NCI-H1436 (cell line): ENCODE measurements around the gene DBNDD1.
A peak's percentile ranks its signal among the peaks of the same experiment; 100 is the strongest.

Source experiments
- DNase-seq: peaks from one replicate; lab custom pipeline; 2025; lab: John Stamatoyannopoulos, UW

The DBNDD1 gene

DNA sequence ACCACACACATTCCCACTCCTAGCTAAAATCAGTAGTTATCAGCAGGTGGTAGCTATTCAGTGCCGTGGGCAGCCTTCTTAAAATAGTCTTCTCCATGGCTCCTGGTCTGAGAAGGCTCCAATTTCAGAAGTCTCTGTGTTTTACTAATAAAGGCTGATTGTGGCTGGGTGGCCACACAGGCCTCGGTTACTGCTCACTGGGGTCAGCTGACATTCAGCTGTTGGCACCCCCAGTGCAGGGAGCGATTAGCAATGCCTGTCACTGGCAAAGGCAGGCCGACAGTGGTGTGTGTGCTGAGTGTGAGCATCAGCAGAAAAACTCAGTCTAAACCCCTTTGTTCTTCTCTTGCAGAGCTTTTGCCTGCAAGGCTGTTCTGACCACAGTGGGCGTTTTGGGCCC is 16.6 kb upstream of the DBNDD1 start:
- no peak for DNase-seq

GRCh38 chr16:90034504-90034903 is 15.2 kb upstream of the DBNDD1 start:
- DNase-seq, result no peak

DNA sequence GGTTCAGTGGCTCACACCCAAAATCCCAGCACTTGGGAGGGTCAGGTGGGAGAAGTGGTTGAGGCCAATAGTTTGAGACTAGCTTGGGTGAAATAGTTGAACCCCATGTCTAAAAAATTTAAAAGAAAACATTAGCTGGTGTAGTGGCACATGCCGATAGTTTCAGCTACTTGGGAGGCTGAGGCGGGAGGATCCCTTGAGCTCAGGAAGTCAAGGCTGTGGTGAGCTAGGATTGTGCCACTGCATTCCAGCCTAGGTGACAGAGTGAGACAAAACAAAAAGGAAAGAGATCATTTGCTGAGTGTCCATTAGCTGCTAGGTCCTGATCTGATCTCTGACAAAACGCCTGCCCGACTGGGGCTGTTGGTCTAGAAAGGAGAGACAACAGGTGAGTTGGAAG is 14.1 kb upstream of the DBNDD1 start:
- no peak for DNase-seq

DNA sequence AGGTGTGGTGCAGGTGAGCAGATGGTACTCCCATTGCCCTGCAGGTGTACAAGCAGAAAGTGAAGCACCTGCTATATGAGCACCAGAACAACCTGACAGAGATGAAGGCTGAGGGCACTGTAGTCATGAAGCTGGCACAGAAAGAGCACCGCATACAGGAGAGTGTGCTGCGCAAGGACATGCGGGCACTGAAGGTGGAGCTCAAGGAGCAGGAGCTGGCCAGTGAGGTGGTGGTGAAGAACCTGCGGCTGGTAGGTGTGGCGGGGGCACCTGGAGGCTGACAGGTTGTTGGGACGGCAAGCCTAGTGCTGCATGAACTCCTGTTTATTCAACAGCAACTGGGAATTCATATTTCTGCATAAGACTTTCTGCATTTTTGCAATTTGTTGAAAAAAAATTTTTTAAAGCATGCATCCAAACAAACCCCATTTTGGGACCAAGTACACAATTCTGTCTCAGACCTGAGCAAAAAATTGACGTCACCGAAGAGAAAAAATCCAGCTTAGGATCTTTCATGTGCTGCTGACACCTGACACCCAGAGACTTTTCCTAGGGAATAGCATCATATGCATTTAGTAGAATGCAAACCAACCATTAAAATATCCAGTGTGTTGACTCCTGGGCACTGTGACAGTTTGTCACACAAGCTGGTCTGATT is 13.5 kb upstream of the DBNDD1 start:
- DNase-seq, result no peak

DNA sequence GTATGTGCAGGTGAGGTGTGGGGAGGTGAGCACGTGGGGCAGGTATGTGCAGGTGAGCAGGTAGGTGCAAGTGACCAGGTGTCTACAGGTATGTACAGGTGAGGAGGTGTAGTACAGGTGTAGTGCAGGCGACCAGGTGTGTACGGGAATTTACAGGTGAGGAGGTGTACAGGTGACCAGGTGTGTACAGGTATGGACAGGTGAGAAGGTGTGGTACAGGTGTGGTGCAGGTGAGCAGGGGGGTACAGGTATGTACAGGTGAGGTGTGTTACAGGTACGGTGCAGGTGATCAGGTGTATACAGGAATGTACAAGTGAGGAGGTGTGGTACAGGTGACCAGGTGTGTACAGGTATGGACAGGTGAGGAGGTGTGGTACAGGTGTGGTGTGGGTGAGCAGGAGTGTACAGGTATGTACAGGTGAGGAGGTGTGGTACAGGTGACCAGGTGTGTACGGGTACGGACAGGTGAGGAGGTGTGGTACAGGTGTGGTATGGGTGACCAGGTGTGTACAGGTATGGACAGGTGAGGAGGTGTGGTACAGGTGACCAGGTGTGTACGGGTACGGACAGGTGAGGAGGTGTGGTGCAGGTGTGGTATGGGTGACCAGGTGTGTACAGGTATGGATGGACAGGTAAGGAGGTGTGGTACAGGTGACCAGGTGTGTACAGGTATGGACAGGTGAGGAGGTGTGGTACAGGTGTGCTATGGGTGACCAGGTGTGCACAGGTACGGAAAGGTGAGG is 12.8 kb upstream of the DBNDD1 start:
- DNase-seq, result no peak

DNA sequence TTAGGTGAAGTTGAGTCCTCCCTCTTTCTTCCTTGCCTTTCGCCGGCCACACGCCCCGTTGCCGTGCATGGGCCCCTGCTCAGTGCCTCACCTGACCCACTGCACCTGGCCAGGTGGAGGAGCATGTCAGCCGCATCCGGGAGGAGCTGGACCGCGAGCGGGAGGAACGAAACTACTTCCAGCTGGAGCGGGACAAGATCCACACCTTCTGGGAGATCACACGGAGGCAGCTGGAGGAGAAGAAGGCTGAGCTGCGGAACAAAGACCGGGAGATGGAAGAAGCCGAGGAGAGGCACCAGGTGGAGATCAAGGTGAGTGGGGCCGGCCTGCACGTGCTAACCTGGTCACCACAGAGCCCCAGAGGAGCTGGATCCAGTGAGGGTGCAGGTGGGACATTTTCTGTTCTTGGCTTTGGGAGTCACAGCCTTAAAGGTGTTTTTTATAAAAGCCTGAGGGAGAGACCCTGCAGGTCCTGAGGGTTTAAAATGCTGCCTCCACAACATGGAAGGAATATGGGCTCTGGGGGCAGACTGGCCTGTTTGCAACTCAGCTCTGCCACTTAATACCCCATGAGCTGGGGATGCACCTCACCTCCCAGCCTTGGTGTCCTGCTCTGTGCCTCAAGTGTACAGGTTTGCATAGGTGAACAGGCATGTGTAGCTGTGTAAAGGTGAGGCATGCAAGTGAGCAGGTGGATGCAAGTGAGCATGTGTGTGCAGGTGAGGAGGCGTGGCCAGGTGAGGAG is 12.1 kb upstream of the DBNDD1 start:
- DNase-seq, result no peak

DNA sequence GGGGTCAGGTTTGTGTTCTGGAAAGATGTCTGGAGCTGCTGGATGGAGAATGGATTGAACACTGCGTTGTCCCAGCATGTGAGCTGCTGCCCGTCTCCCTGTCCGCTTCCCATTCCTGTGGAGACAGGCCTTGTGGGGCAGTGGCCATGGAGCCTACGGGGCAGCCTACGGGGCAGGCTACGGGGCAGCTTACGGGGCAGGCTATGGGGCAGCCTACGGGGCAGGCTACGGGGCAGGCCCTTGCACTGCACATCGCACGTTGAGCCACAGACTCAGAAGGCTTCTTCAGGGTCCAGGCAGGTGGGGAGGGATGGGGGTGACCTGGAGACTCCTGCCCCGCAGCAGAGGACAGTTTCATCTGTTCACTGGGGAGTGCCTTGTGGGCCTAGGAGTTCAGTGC is 9.7 kb upstream of the DBNDD1 start:
- DNase-seq, result no peak

DNA sequence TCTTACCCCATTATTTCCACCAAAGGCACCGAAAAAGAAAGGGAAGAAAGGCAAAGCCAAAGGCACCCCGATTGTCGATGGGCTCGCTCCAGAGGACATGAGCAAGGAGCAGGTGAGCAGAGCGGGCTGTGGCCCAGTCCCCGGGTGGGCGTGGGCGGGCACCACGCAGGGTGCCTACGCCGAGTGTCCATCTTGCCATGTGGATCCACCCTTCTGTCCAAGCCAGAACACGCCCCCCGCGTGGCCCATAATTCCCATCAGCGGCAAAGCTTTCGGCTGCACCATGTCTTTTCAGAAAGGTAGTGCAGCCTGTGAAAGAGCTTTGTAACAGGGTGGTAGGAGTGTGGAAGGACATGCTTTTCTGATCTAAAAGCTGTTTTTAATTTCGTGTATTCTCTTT is 8.4 kb upstream of the DBNDD1 start:
- DNase-seq, result no peak

- no peak for DNase-seq
Observed at GRCh38 chr16:90026135-90026534, 6.9 kb upstream of the DBNDD1 start.

DNA sequence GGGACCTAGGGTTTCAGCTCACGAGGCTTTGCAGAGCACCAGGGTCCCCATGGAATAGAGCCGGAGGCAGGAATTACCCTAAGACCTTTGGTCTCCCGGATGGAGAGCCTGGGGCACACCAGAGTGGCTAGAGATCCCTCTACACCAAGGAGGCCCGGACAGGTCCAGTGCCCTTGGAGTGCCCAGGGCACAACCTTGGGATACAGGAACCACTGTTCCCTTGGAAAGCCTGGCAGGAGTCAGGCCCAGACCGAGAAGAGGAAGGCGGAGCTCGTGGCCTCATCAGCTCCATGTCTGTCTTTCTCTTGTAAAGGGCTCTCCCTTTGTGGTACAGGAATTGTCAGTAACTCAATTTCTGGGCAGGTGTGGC is 3.8 kb upstream of the DBNDD1 start:
- DNase-seq, result no peak

- peak; percentile 95 for DNase-seq
Observed at GRCh38 chr16:90022209-90023077, 3.2 kb upstream of the DBNDD1 start.

DNA sequence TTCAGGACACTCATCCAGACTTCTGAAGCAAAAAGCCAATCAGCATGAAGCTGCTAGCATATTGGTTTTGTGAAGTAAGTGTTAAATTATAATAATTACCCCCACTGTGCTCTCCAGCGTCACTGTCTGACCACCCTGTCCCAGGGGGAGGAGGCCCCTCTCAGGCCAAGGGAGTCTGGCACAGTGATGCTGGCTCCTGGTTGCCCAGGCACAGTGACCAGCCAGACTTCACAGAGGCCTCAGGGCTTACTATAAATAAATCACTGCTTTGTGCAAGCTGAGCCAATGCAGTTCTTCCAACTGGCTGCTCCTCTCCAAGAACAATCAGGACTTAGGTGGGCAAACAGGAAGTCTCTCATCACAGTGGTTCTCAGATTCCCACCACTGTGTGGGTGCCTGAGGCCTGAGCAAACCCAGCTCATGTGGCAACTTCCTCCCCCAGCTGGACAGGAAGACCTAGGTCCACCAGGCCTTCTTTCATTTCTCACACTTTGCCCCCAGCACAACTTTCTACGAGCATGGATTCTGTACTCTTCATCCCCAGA is 1.7 kb upstream of the DBNDD1 start:
- DNase-seq, result no peak

DNA sequence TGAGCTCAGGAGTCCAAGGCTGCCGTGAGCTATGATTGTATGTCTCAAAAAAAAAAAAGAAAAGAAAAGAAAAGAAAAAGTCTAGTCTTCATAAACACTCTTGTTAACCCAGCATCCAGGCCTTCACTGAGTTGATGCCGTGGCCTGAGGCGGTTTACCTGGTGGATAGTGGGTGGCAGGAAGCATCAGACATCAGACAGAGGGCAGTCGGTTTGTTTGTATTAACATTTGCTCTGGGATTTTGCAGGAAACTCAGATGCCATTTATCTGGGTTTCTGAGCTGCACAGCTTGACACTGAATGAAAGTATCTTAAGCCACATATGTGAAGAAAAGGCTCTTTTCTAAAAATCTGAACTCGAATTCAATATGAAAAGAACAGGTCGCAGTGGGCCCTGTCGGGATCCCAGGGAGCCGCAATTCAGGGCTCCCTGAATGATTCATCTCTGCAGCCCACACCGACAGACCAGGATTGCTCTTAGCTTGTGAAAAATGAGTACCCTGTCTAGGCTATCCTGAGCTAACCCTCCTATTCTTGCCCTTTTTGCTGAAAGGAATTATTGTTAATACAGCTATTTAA is 1.1 kb upstream of the DBNDD1 start:
- DNase-seq, result no peak

- DNase-seq, result peak; percentile 76
Observed at GRCh38 chr16:90019543-90020259, 445 bp upstream of the DBNDD1 start.

DNA sequence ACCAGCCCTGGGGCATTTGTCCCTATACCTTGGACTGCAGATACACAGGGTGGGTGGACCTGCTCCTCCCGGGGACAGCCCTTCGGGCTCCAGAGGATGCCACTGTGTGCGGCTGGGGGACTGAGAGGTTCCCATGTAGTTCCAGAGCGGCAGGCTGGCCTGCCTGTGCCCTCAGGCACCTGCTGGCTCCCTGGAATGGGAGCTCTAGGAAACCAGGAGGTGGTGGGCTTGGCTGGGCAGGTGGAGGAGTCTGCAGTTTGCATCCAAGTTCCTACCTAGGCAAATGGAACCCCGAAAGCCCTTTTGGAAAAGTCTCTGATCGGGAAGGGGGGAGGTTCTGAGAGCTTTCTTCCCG is 982 bp downstream of the DBNDD1 start:
- no peak for DNase-seq

- no peak for DNase-seq
Observed at GRCh38 chr16:90016339-90016950, 2.8 kb downstream of the DBNDD1 start.

GRCh38 chr16:90015586-90016338 is 3.5 kb downstream of the DBNDD1 start:
- DNase-seq, result no peak

- DNase-seq, result no peak
Observed at GRCh38 chr16:90012991-90013745, 6.1 kb downstream of the DBNDD1 start.

DNA sequence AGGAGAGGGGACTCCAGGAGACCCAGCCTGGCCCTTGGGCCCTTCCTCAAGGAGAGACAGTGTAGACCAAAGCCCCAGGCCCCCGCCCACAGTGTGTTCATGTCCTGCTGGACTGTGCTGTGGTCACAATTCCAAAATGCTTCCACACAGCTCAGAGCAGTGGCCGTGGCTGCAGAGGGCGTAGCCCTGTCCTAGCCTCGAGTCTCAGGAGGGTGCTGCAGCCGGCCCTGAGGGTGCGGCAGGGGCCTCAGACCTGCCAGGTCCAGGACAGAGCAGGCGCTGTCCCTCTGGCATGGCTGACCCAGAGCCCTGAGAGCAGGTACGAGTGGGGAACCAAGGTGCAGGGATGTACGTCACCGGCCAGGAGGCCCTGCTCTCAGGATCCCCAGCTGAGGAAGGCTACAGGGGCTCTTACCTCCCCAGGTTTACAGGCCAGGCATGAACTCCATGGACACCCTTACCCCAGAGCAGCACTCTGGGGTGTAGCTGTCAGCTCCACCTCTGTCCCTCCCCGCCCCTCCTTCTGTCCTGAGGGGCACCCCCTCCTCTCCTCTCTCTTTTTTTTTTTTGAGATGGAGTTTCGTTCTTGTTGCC is 7.3 kb downstream of the DBNDD1 start:
- no peak for DNase-seq
